ENCODE data around the gene LIM2.

DNA sequence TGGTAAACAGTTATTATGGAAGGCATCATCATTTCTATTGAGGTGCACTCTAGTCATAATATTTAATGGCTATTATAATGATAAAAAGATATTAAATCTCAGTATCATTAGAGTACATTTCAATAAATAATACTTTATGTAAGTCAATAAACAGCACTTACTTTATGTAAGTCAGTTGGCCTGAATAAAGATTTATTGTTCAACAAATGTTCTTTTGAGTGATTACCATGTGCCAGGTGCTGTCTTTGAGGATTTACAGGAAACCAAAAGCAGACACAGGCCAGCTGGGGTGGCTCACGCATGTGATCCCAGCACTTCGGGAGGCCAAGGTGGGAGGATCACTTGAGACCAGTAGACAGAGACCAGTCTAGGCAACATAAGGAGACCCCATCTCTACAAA is 10.4 kb downstream of the LIM2 start:
- TF ChIP-seq, protein P1, sequence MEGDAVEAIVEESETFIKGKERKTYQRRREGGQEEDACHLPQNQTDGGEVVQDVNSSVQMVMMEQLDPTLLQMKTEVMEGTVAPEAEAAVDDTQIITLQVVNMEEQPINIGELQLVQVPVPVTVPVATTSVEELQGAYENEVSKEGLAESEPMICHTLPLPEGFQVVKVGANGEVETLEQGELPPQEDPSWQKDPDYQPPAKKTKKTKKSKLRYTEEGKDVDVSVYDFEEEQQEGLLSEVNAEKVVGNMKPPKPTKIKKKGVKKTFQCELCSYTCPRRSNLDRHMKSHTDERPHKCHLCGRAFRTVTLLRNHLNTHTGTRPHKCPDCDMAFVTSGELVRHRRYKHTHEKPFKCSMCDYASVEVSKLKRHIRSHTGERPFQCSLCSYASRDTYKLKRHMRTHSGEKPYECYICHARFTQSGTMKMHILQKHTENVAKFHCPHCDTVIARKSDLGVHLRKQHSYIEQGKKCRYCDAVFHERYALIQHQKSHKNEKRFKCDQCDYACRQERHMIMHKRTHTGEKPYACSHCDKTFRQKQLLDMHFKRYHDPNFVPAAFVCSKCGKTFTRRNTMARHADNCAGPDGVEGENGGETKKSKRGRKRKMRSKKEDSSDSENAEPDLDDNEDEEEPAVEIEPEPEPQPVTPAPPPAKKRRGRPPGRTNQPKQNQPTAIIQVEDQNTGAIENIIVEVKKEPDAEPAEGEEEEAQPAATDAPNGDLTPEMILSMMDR (IDR thresholded peaks at IDR 0.05), result no peak
- no peak for TF ChIP-seq POLR2A (IDR thresholded peaks at IDR 0.05)

Measured in suprapubic skin (tissue), 3 donors.